ENCODE measurements around the gene KRT6A. TPM values are rescaled to one million over a fixed set of nuclear protein-coding genes. Genes with fewer than 3 reads are reported as not detected.

The KRT6A gene
- total RNA-seq, 3 donors from 2014 or later (not counting 1 experiment from before 2014, with no cell fraction given), result not detected

- WGBS (ENCODE audit: insufficient coverage), result 81% methylated on average over 9 of the region's 10 CpGs
- no peak overlapping the region for H3K4me3 Mint-ChIP-seq
- no peaks in the 10 kb centered on the region for H3K9me3 Mint-ChIP-seq
- Histone ChIP-seq H3K36me3 (ENCODE audit: control insufficient read depth, insufficient read depth, low read length) (no peaks in the 10 kb centered on the region), H3K27me3 (ENCODE audit: control insufficient read depth, insufficient read depth, low read length) (no peaks in the 10 kb centered on the region), H3K4me1 (ENCODE audit: control insufficient read depth, insufficient read depth, low read length) (peaks cover 27% of the 10 kb centered on the region), H3K4me3 (ENCODE audit: low read length) (no peak overlapping the region), H3K27ac (ENCODE audit: low read length) (no peak overlapping the region), H3K9me3 (ENCODE audit: control insufficient read depth, insufficient read depth, low read length) (no peaks in the 10 kb centered on the region)
- peaks cover 15 to 20% of the 10 kb centered on the region in 2 donors for H3K4me1 Mint-ChIP-seq
- no peak for TF ChIP-seq CTCF (IDR thresholded peaks at IDR 0.05)
- H3K36me3 Mint-ChIP-seq, result no peaks in the 10 kb centered on the region
- H3K27ac Mint-ChIP-seq, result peak overlapping the region in 1 of 2 donors; percentile 67
- H3K27me3 Mint-ChIP-seq (ENCODE audit: low read depth in 2 of 2), result peaks cover 3 to 9% of the 10 kb centered on the region in 2 donors
- intact Hi-C loops (cut with micrococcal nuclease), result no loop called here
- ATAC-seq, result peak in 1 of 3 donors; percentile 24
- DNase-seq, result peak in 1 of 2 donors; percentile 12
Measured at GRCh38 chr12:52521568-52522266, 28.7 kb upstream of the KRT6A start.

GRCh38 chr12:52521175-52521567 lies 28.1 kb upstream of the KRT6A start:
- ATAC-seq, result no peak
- peak in 1 of 2 donors; percentile 4 for DNase-seq
- no peak for TF ChIP-seq CTCF (IDR thresholded peaks at IDR 0.05)
- intact Hi-C loops (cut with micrococcal nuclease), result no loop called here
- H3K9me3 ChIP-seq (ENCODE audit: control insufficient read depth, insufficient read depth, low read length), result no peaks in the 10 kb centered on the region
- no peak overlapping the region for H3K27ac Mint-ChIP-seq
- no peak overlapping the region for H3K4me3 Mint-ChIP-seq
- H3K27me3 ChIP-seq (ENCODE audit: control insufficient read depth, insufficient read depth, low read length), result no peaks in the 10 kb centered on the region
- H3K4me1 Mint-ChIP-seq, result peaks cover 11 to 15% of the 10 kb centered on the region in 2 donors
- H3K4me3 ChIP-seq (ENCODE audit: low read length), result no peak overlapping the region
- peaks cover 21% of the 10 kb centered on the region for H3K4me1 ChIP-seq (ENCODE audit: control insufficient read depth, insufficient read depth, low read length)
- H3K9me3 Mint-ChIP-seq, result no peaks in the 10 kb centered on the region
- peaks cover 3 to 9% of the 10 kb centered on the region in 2 donors for H3K27me3 Mint-ChIP-seq (ENCODE audit: low read depth in 2 of 2)
- H3K36me3 ChIP-seq (ENCODE audit: control insufficient read depth, insufficient read depth, low read length), result no peaks in the 10 kb centered on the region
- no peak overlapping the region for H3K27ac ChIP-seq (ENCODE audit: low read length)
- no peaks in the 10 kb centered on the region for H3K36me3 Mint-ChIP-seq
- WGBS (ENCODE audit: insufficient coverage), result 88% methylated on average over 10 of the region's 10 CpGs

GRCh38 chr12:52519826-52520662 lies 27.0 kb upstream of the KRT6A start, which contains the start of gene KRT5:
KRT5 (minus strand) TSS chr12:52520394; CDS start chr12:52520296, 98 bp downstream.
- intact Hi-C loops (cut with micrococcal nuclease), result no loop called here
- WGBS (ENCODE audit: insufficient coverage), result 89% methylated on average over 29 of the region's 29 CpGs
- Mint-ChIP-seq H3K36me3 (no peaks in the 10 kb centered on the region), H3K4me3 (no peak within 1 kb of the TSS), H3K27ac (no peak within 1 kb of the TSS), H3K4me1 (peaks cover 6 to 10% of the 10 kb centered on the region in 2 donors), H3K27me3 (ENCODE audit: low read depth in 2 of 2) (peaks cover 3 to 9% of the 10 kb centered on the region in 2 donors), H3K9me3 (no peaks in the 10 kb centered on the region)
- Histone ChIP-seq H3K27me3 (ENCODE audit: control insufficient read depth, insufficient read depth, low read length) (no peaks in the 10 kb centered on the region), H3K27ac (ENCODE audit: low read length) (no peak within 1 kb of the TSS), H3K9me3 (ENCODE audit: control insufficient read depth, insufficient read depth, low read length) (no peaks in the 10 kb centered on the region), H3K4me3 (ENCODE audit: low read length) (no peak within 1 kb of the TSS), H3K36me3 (ENCODE audit: control insufficient read depth, insufficient read depth, low read length) (no peaks in the 10 kb centered on the region), H3K4me1 (ENCODE audit: control insufficient read depth, insufficient read depth, low read length) (peaks cover 10% of the 10 kb centered on the region)
- TF ChIP-seq CTCF (IDR thresholded peaks at IDR 0.05), result no peak
- DNase-seq, result peak in 1 of 2 donors; percentile 9
- no peak for ATAC-seq

All from natural killer cell (primary cell).